ENCODE results near the gene PNMA1. TPM values are rescaled to one million over a fixed set of nuclear protein-coding genes. Genes with fewer than 3 reads are reported as not detected.

The PNMA1 gene
- polyA plus RNA-seq, 1 experiment: 21.5 TPM

DNA sequence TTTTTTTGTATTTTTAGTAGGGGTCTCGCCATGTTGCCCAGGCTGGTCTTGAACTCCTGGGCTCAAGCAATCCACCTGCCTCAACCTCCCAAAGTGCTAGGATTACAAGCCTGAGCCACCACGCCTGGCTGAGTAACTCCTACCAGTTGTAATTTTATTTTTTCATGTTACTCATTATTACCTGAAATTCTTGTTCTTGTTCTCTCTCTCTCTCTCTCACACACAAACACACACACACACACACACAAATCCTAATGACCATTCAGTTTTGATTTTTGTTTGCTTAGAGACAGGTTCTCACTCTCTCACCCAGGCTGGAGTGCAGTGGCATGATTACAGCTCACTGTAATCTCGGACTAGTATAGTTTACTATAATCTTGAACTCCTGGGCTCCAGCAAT, 39.2 kb downstream of the PNMA1 start:
- no peak for DNase-seq (ENCODE audit: low read depth, low spot score)
- H3K27me3 ChIP-seq (ENCODE audit: control insufficient read depth, insufficient read depth, low read length): no peaks in the 10 kb centered on the region
- ChIA-PET POLR2A (no interaction called here), CTCF (no interaction called here)
- H3K27ac ChIP-seq (ENCODE audit: low read depth, low read length): no peak overlapping the region
- TF ChIP-seq CTCF (IDR thresholded peaks at IDR 0.05; ENCODE audit: low read depth, low read length): no peak
- no peaks in the 10 kb centered on the region for H3K9me3 ChIP-seq (ENCODE audit: control insufficient read depth, insufficient read depth, low read length)
- H3K4me3 ChIP-seq (ENCODE audit: low read depth, low read length): no peak overlapping the region

GRCh38 chr14:73667854-73668253, 46.3 kb downstream of the PNMA1 start:
- DNase-seq (ENCODE audit: low read depth, low spot score): no peak
- no peaks in the 10 kb centered on the region for H3K27me3 ChIP-seq (ENCODE audit: control insufficient read depth, insufficient read depth, low read length)
- TF ChIP-seq CTCF (IDR thresholded peaks at IDR 0.05; ENCODE audit: low read depth, low read length): no peak
- H3K27ac ChIP-seq (ENCODE audit: low read depth, low read length): no peak overlapping the region
- POLR2A ChIA-PET: no interaction called here
- no peak overlapping the region for H3K4me3 ChIP-seq (ENCODE audit: low read depth, low read length)
- H3K9me3 ChIP-seq (ENCODE audit: control insufficient read depth, insufficient read depth, low read length): no peaks in the 10 kb centered on the region
- CTCF ChIA-PET: interaction anchor here (0.6 to 1.0 kb wide), 2 partner anchors 21 to 34 kb away, joined by 3 to 4 read pairs; no protein-coding TSS in a partner anchor

DNA sequence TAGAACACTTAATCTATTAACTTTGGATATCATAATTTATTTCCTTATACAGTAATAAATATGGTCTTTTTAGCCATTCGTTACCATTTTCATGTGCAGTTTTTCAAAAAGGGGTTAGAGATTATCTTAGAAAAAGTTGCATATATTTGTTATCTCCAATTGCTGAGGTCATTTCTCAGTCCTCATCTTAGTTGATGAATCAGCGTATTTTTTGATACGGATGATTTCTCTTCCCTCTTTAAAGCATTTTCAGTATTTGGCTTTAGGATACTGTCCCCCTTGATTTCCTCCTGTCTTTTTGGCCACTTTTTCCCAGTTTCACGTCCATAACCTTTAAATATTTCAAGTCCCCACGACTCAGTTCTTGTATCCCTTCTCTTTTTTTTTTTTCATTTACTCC, 47.6 kb downstream of the PNMA1 start:
- H3K27ac ChIP-seq (ENCODE audit: low read depth, low read length): no peak overlapping the region
- no peaks in the 10 kb centered on the region for H3K27me3 ChIP-seq (ENCODE audit: control insufficient read depth, insufficient read depth, low read length)
- H3K4me3 ChIP-seq (ENCODE audit: low read depth, low read length): no peak overlapping the region
- DNase-seq (ENCODE audit: low read depth, low spot score): no peak
- H3K9me3 ChIP-seq (ENCODE audit: control insufficient read depth, insufficient read depth, low read length): no peaks in the 10 kb centered on the region
- no peak for TF ChIP-seq CTCF (IDR thresholded peaks at IDR 0.05; ENCODE audit: low read depth, low read length)
- CTCF ChIA-PET: no interaction called here
- POLR2A ChIA-PET: no interaction called here

DNA sequence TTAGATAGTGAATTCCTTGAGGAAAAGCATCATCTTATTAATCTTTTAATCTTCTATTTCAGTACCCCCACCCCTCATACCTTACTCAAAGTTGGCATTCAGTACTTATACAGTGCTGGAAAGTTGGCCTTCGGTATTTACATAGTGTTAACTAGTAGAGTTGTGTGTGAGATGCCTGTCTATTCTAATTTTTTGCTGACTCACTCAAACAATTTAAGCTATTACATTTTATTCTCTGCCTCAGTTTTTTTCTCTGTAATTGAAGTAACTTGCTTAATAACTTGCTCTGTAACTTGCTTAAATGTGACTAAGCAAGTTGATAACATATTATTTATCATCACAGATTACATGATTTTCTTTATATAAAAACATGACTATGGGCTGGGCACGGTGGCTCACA, 49.1 kb downstream of the PNMA1 start:
- Histone ChIP-seq H3K9me3 (ENCODE audit: control insufficient read depth, insufficient read depth, low read length) (no peaks in the 10 kb centered on the region), H3K27ac (ENCODE audit: low read depth, low read length) (no peak overlapping the region), H3K4me3 (ENCODE audit: low read depth, low read length) (no peak overlapping the region), H3K27me3 (ENCODE audit: control insufficient read depth, insufficient read depth, low read length) (no peaks in the 10 kb centered on the region)
- ChIA-PET POLR2A (no interaction called here), CTCF (no interaction called here)
- TF ChIP-seq CTCF (IDR thresholded peaks at IDR 0.05; ENCODE audit: low read depth, low read length): no peak
- DNase-seq (ENCODE audit: low read depth, low spot score): no peak

DNA sequence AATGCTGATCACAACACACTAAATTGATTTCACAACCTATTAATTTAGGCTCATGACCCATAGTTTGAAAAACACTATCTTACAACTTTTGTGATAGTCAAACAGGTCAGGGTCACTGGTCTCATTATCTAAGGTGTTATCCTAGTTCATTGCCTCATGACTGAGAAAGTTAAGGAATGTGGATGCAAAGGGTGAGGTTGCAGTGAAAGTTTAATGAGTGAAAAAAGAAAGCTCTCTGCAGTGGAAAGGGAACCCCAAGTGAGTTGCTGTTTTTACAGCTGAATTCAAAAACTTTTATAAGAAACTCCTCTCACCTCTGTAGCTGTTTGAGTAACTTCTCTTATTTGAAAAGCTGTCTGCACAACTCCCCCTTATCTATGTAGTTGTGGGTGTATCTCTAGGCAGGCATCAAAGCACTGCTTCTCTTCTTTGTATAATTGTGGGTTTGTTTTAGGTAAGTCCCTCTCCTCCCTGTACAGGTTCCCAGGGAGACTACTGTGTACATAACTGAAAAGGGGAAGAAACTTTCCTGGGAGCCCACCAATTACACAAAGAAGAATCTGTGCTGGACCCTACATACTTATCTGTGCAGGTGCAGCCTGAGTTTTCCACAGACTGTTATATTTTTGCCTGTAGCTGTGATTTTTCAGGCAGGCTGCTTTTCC, 50.5 kb downstream of the PNMA1 start:
- no peak overlapping the region for H3K27ac ChIP-seq (ENCODE audit: low read depth, low read length)
- POLR2A ChIA-PET: no interaction called here
- H3K27me3 ChIP-seq (ENCODE audit: control insufficient read depth, insufficient read depth, low read length): no peaks in the 10 kb centered on the region
- no peak overlapping the region for H3K4me3 ChIP-seq (ENCODE audit: low read depth, low read length)
- TF ChIP-seq CTCF (IDR thresholded peaks at IDR 0.05; ENCODE audit: low read depth, low read length): no peak
- DNase-seq (ENCODE audit: low read depth, low spot score): no peak
- no peaks in the 10 kb centered on the region for H3K9me3 ChIP-seq (ENCODE audit: control insufficient read depth, insufficient read depth, low read length)
- CTCF ChIA-PET: interaction anchor here (0.6 to 1.4 kb wide), 3 partner anchors 10 to 31 kb away, joined by 3 to 7 read pairs (median 4); no protein-coding TSS in a partner anchor
